A673 (cell line): ENCODE data around the gene EDN1. TPM values are rescaled to one million over a fixed set of nuclear protein-coding genes. Genes with fewer than 3 reads are reported as not detected.

Experiments
- BruUV-seq: library from RNA; stranded (reverse); fragments of 400-500 nt; replicated peaks from 2 replicates; lab custom pipeline; 2021; lab: Mats Ljungman, UMichigan
- CTCF ChIA-PET: fragments of 300-600 bp; sonication (Branson Sonifier 250); formaldehyde crosslinking; loops from one replicate; lab custom pipeline; 2022; ENCODE audit warnings: antibody characterized with exemption; lab: Charles Lee
- POLR2A ChIA-PET: fragments of 300-600 bp; sonication (Branson Sonifier 250); formaldehyde crosslinking; loops from one replicate; lab custom pipeline; 2022; ENCODE audit warnings: antibody characterized with exemption; ENCODE audit not compliant: low non-redundant PET; lab: Charles Lee
- DNase-seq: peaks from one replicate; pipeline ENCODE4 v3.0.0-alpha.2; 2015; ENCODE audit warnings: low spot score
- H3K27ac ChIP-seq: fragments of 200-600 bp; sonication (generic); 2 replicates; pipeline ENCODE4 v1.5.1; 2016; ENCODE audit warnings: mixed run types, low read depth, mild to moderate bottlenecking, mixed read lengths, antibody characterized with exemption, low read length; ENCODE audit not compliant: poor library complexity, severe bottlenecking
- H3K27me3 ChIP-seq: fragments of 200-600 bp; sonication (generic); replicated peaks from 2 replicates; pipeline ENCODE4 v1.6.1; 2017; ENCODE audit warnings: mixed run types, low read depth, mild to moderate bottlenecking, mixed read lengths, antibody characterized with exemption, low read length; ENCODE audit not compliant: insufficient read depth, poor library complexity
- H3K36me3 ChIP-seq: fragments of 200-600 bp; sonication (generic); 2 replicates; pipeline ENCODE4 v1.6.1; 2016; ENCODE audit warnings: mixed run types, mild to moderate bottlenecking, mixed read lengths, antibody characterized with exemption, low read length; ENCODE audit not compliant: insufficient read depth, poor library complexity, severe bottlenecking
- H3K4me1 ChIP-seq: fragments of 200-600 bp; sonication (generic); 2 replicates; pipeline ENCODE4 v1.6.1; 2017; ENCODE audit warnings: mixed run types, mild to moderate bottlenecking, mixed read lengths, antibody characterized with exemption, low read length; ENCODE audit not compliant: insufficient read depth, poor library complexity, severe bottlenecking
- H3K4me3 ChIP-seq: fragments of 200-600 bp; sonication (generic); 2 replicates; pipeline ENCODE4 v1.5.1; 2016; ENCODE audit warnings: low read depth, mixed run types, mild to moderate bottlenecking, mixed read lengths, low read length; ENCODE audit not compliant: poor library complexity, severe bottlenecking
- H3K9me3 ChIP-seq: fragments of 200-600 bp; sonication (generic); 2 replicates; pipeline ENCODE4 v1.6.1; 2016; ENCODE audit warnings: mixed run types, low read depth, mild to moderate bottlenecking, mixed read lengths, antibody characterized with exemption, low read length; ENCODE audit not compliant: poor library complexity, severe bottlenecking
- CTCF ChIP-seq: fragments of 300-800, 200-600 bp; sonication (generic); conservative IDR thresholded peaks from 2 replicates; pipeline ENCODE4 v1.5.1; 2017; ENCODE audit warnings: low read depth, mild to moderate bottlenecking, antibody characterized with exemption, low read length, moderate library complexity, mixed read lengths
- EZH2 ChIP-seq: fragments of 200-600 bp; sonication (generic); IDR thresholded peaks from 2 replicates; pipeline ENCODE4 v1.6.1; 2017; ENCODE audit warnings: borderline replicate concordance, low read depth, mild to moderate bottlenecking, mixed read lengths, antibody characterized with exemption, low read length; ENCODE audit not compliant: poor library complexity, severe bottlenecking
- intact Hi-C: fragments of 100-400 bp; cut with micrococcal nuclease; formaldehyde crosslinking; loops from one replicate; pipeline ENCODE4 v1.10.0; 2022; ENCODE audit not compliant: unreplicated experiment
- total RNA-seq: library from RNA; stranded (reverse); gene quantifications from 2 replicates; pipeline ENCODE4 v1.2.3, GENCODE V29; 2021

Gene EDN1
- total RNA-seq, 1 experiment from 2014 or later, result not detected

- POLR2A ChIA-PET, result no interaction called here
- no peak for TF ChIP-seq EZH2
- no peak for TF ChIP-seq CTCF
- no peak overlapping the region for H3K4me3 ChIP-seq
- CTCF ChIA-PET, result no interaction called here
- H3K9me3 ChIP-seq, result no peaks in the 10 kb centered on the region
- no TSS peak for BruUV-seq
- no peaks in the 10 kb centered on the region for H3K36me3 ChIP-seq
- DNase-seq, result no peak
- intact Hi-C loops, result no loop called here
- no peaks in the 10 kb centered on the region for H3K4me1 ChIP-seq
- H3K27ac ChIP-seq, result no peak overlapping the region
- H3K27me3 ChIP-seq, result peaks cover 38% of the 10 kb centered on the region
Measured at GRCh38 chr6:12327988-12328387, 37.8 kb downstream of the EDN1 start.

- Histone ChIP-seq H3K27me3 (peaks cover 38% of the 10 kb centered on the region), H3K4me1 (no peaks in the 10 kb centered on the region), H3K36me3 (no peaks in the 10 kb centered on the region), H3K4me3 (no peak overlapping the region), H3K27ac (no peak overlapping the region), H3K9me3 (no peaks in the 10 kb centered on the region)
- ChIA-PET CTCF (no interaction called here), POLR2A (no interaction called here)
- TF ChIP-seq CTCF, result no peak
- TF ChIP-seq EZH2, result no peak
- DNase-seq, result no peak
- no TSS peak for BruUV-seq
- intact Hi-C loops, result no loop called here
Measured at GRCh38 chr6:12328701-12329100, 38.5 kb downstream of the EDN1 start.

- Histone ChIP-seq H3K27ac (no peak overlapping the region), H3K4me1 (no peaks in the 10 kb centered on the region), H3K4me3 (no peak overlapping the region), H3K36me3 (no peaks in the 10 kb centered on the region), H3K9me3 (no peaks in the 10 kb centered on the region), H3K27me3 (peaks cover 21% of the 10 kb centered on the region)
- intact Hi-C loops, result no loop called here
- BruUV-seq, result no TSS peak
- TF ChIP-seq EZH2, result no peak
- no peak for TF ChIP-seq CTCF
- ChIA-PET POLR2A (interaction anchor here (0.7 kb wide), 1 partner anchor 1626 kb away, joined by 3 read pairs; no protein-coding TSS in a partner anchor), CTCF (no interaction called here)
- no peak for DNase-seq
Measured at GRCh38 chr6:12331474-12331873, 41.3 kb downstream of the EDN1 start.
